CD4-positive, CD25-positive, alpha-beta regulatory T cell (primary cell): Measurements from ENCODE around the gene TMEM107. TPM values are rescaled to one million over a fixed set of nuclear protein-coding genes. Genes with fewer than 3 reads are reported as not detected.

Experiments
- ATAC-seq, 2 donors: fragments of 150-1000 bp; cut with Tn5 transposase; one replicate each; pipeline ENCODE4 v1.10.0; 2021; ENCODE audit warnings: low read depth in 2 of 2, moderate number of reproducible peaks in 2 of 2, moderate library complexity in 1 of 2
- DNase-seq, 3 donors: peaks; one replicate each; pipeline versions ENCODE4 v3.0.0 to v3.0.0-alpha.2; 2012 to 2022; ENCODE audit warnings: mixed read lengths in 1 of 3
- H3K27ac ChIP-seq: one replicate; pipeline ENCODE4 v1.7.0; 2013; ENCODE audit warnings: mild to moderate bottlenecking, low read length; ENCODE audit not compliant: insufficient read depth, poor library complexity, severe bottlenecking
- H3K27me3 ChIP-seq: one replicate; pipeline ENCODE4 v1.7.0; 2013; ENCODE audit warnings: low read length; ENCODE audit not compliant: control insufficient read depth, insufficient read depth
- H3K36me3 ChIP-seq: one replicate; pipeline ENCODE4 v1.7.0; 2013; ENCODE audit warnings: mild to moderate bottlenecking, low read length, moderate library complexity; ENCODE audit not compliant: control insufficient read depth, insufficient read depth
- H3K4me1 ChIP-seq: 2 replicates; pipeline ENCODE4 v1.7.0; 2013; ENCODE audit warnings: mild to moderate bottlenecking, low read length; ENCODE audit not compliant: insufficient read depth, control insufficient read depth, poor library complexity, severe bottlenecking
- H3K4me3 ChIP-seq: one replicate; pipeline ENCODE4 v1.7.0; 2013; ENCODE audit warnings: low read depth, mild to moderate bottlenecking, low read length, moderate library complexity
- H3K9me3 ChIP-seq, 2 experiments: 1 replicate in 1 of 2; 2 replicates in 1 of 2; pipeline ENCODE4 v1.7.0; 2013; ENCODE audit warnings: low read length in 2 of 2, mild to moderate bottlenecking in 1 of 2, moderate library complexity in 1 of 2; ENCODE audit not compliant: control insufficient read depth in 2 of 2
- H3K27ac Mint-ChIP-seq, 3 donors: one replicate each; pipeline ENCODE4 v1.8.0; 2020 to 2022; ENCODE audit warnings: mild to moderate bottlenecking in 3 of 3, mixed read lengths in 3 of 3, moderate library complexity in 2 of 3
- H3K27me3 Mint-ChIP-seq: one replicate; pipeline ENCODE4 v1.8.0; 2022; ENCODE audit warnings: mild to moderate bottlenecking, mixed read lengths
- H3K36me3 Mint-ChIP-seq: one replicate; pipeline ENCODE4 v1.8.0; 2020; ENCODE audit warnings: mixed read lengths
- H3K4me1 Mint-ChIP-seq, 4 donors: one replicate each; pipeline ENCODE4 v1.8.0; 2020 to 2022; ENCODE audit warnings: mixed read lengths in 4 of 4, mild to moderate bottlenecking in 1 of 4
- H3K4me3 Mint-ChIP-seq, 4 donors: one replicate each; pipeline ENCODE4 v1.8.0; 2020 to 2022; ENCODE audit warnings: mild to moderate bottlenecking in 4 of 4, mixed read lengths in 4 of 4, moderate library complexity in 3 of 4
- H3K9me3 Mint-ChIP-seq, 7 donors: one replicate each; pipeline ENCODE4 v1.8.0; 2020 to 2022; ENCODE audit warnings: mixed read lengths in 7 of 7, mild to moderate bottlenecking in 3 of 7, moderate library complexity in 2 of 7
- polyA plus RNA-seq, 4 donors: library from polyadenylated mRNA; unstranded; fragments of 300-500 nt; fragmentation: Illumina TruSeq; gene quantifications; one replicate each; pipeline ENCODE4 v1.2.3, GENCODE V29; 2021
- total RNA-seq: library from RNA; stranded (reverse); gene quantifications from one replicate; pipeline ENCODE4 v1.2.3, GENCODE V29; 2022

Gene TMEM107
- 27.3 TPM for total RNA-seq
- polyA plus RNA-seq = 10 to 100 TPM; 20.6 to 38.9 (median 29.9) TPM

- Histone ChIP-seq H3K27ac (peak within 1 kb of the TSS; percentile 81), H3K27me3 (no peaks in the 10 kb centered on the region), H3K36me3 (no peaks in the 10 kb centered on the region), H3K9me3 (no peaks in the 10 kb centered on the region), H3K4me3 (peak within 1 kb of the TSS; percentile 64), H3K4me1 (peaks cover 33% of the 10 kb centered on the region)
- peak; percentile 55 to 57 for ATAC-seq
- peak; percentile 84 to 91 (median 86) for DNase-seq
- H3K36me3 Mint-ChIP-seq = no peaks in the 10 kb centered on the region
- peaks cover 0 to 3% (median 0%) of the 10 kb centered on the region in 7 donors for H3K9me3 Mint-ChIP-seq
- H3K27ac Mint-ChIP-seq = peak within 1 kb of the TSS; percentile 88 to 99 (median 96)
- no peaks in the 10 kb centered on the region for H3K27me3 Mint-ChIP-seq
- peaks cover 14 to 57% (median 28%) of the 10 kb centered on the region in 4 donors for H3K4me1 Mint-ChIP-seq
- peak within 1 kb of the TSS; percentile 89 to 95 (median 93) for H3K4me3 Mint-ChIP-seq
Measured at GRCh38 chr17:8176197-8176940, at the start of gene TMEM107. TSS of gene TMEM107 (minus strand) at chr17:8176380. CDS start at chr17:8176286, 94 bp downstream.

- Mint-ChIP-seq H3K4me1 (peaks cover 24 to 66% (median 50%) of the 10 kb centered on the region in 4 donors), H3K27me3 (peaks cover 26% of the 10 kb centered on the region), H3K27ac (peak overlapping the region; percentile 52 to 98 (median 72))
Measured at GRCh38 chr17:8224891-8225812, 49.0 kb upstream of the TMEM107 start.

GRCh38 chr17:8223356-8224126 is 47.4 kb upstream of the TMEM107 start:
- Mint-ChIP-seq H3K9me3 (peaks cover 0 to 24% (median 0%) of the 10 kb centered on the region in 7 donors), H3K4me1 (peaks cover 24 to 69% (median 49%) of the 10 kb centered on the region in 4 donors), H3K4me3 (peak overlapping the region; percentile 92 to 97 (median 94)), H3K36me3 (peaks cover 42% of the 10 kb centered on the region), H3K27ac (peak overlapping the region; percentile 98), H3K27me3 (peaks cover 26% of the 10 kb centered on the region)
- Histone ChIP-seq H3K27me3 (no peaks in the 10 kb centered on the region), H3K4me3 (peak overlapping the region; percentile 98), H3K36me3 (peaks cover 20% of the 10 kb centered on the region), H3K9me3 (no peaks in the 10 kb centered on the region), H3K27ac (peak overlapping the region; percentile 96), H3K4me1 (peaks cover 44% of the 10 kb centered on the region)
- ATAC-seq = peak in 1 of 2 donors; percentile 5
- peak; percentile 34 to 75 (median 46) for DNase-seq

More at GRCh38 chr17:8224891-8225812, 49.0 kb upstream of the TMEM107 start:
- Histone ChIP-seq H3K4me3 (no peak overlapping the region), H3K9me3 (no peaks in the 10 kb centered on the region), H3K4me1 (peaks cover 44% of the 10 kb centered on the region), H3K27me3 (no peaks in the 10 kb centered on the region), H3K27ac (peak overlapping the region; percentile 48), H3K36me3 (peaks cover 34% of the 10 kb centered on the region)
- peak overlapping the region; percentile 46 to 97 (median 86) for H3K4me3 Mint-ChIP-seq
- peaks cover 56% of the 10 kb centered on the region for H3K36me3 Mint-ChIP-seq
- DNase-seq (no peak), ATAC-seq (no peak)
- H3K9me3 Mint-ChIP-seq = peaks cover 0 to 24% (median 0%) of the 10 kb centered on the region in 7 donors

GRCh38 chr17:8222630-8223355 is 46.6 kb upstream of the TMEM107 start:
- peak overlapping the region; percentile 98 for H3K4me3 ChIP-seq
- H3K27me3 ChIP-seq = no peaks in the 10 kb centered on the region
- peaks cover 13% of the 10 kb centered on the region for H3K36me3 ChIP-seq
- H3K36me3 Mint-ChIP-seq = peaks cover 36% of the 10 kb centered on the region
- peak overlapping the region; percentile 97 to 98 (median 98) for H3K27ac Mint-ChIP-seq
- H3K4me1 ChIP-seq = peaks cover 44% of the 10 kb centered on the region
- no peaks in the 10 kb centered on the region for H3K9me3 ChIP-seq
- peak overlapping the region; percentile 92 to 97 (median 94) for H3K4me3 Mint-ChIP-seq
- peaks cover 26% of the 10 kb centered on the region for H3K27me3 Mint-ChIP-seq
- ATAC-seq (peak; percentile 49 to 51), DNase-seq (peak; percentile 80 to 93 (median 89))
- peaks cover 24 to 71% (median 49%) of the 10 kb centered on the region in 4 donors for H3K4me1 Mint-ChIP-seq
- peaks cover 0 to 24% (median 0%) of the 10 kb centered on the region in 7 donors for H3K9me3 Mint-ChIP-seq
- peak overlapping the region; percentile 96 for H3K27ac ChIP-seq

GRCh38 chr17:8222380-8222629 is 46.1 kb upstream of the TMEM107 start:
- peaks cover 31% of the 10 kb centered on the region for H3K36me3 Mint-ChIP-seq
- peaks cover 8% of the 10 kb centered on the region for H3K36me3 ChIP-seq
- peak overlapping the region; percentile 97 to 98 (median 98) for H3K27ac Mint-ChIP-seq
- peak overlapping the region; percentile 92 to 97 (median 94) for H3K4me3 Mint-ChIP-seq
- no peaks in the 10 kb centered on the region for H3K27me3 ChIP-seq
- no peaks in the 10 kb centered on the region for H3K9me3 ChIP-seq
- DNase-seq = peak in 1 of 3 donors; percentile 90
- H3K4me1 ChIP-seq = peaks cover 44% of the 10 kb centered on the region
- peak; percentile 40 to 41 for ATAC-seq
- peaks cover 26% of the 10 kb centered on the region for H3K27me3 Mint-ChIP-seq
- peak overlapping the region; percentile 96 for H3K27ac ChIP-seq
- peak overlapping the region; percentile 98 for H3K4me3 ChIP-seq
- H3K4me1 Mint-ChIP-seq = peaks cover 21 to 67% (median 46%) of the 10 kb centered on the region in 4 donors
- peaks cover 0 to 24% (median 0%) of the 10 kb centered on the region in 7 donors for H3K9me3 Mint-ChIP-seq

- Histone ChIP-seq H3K9me3 (no peaks in the 10 kb centered on the region), H3K27me3 (no peaks in the 10 kb centered on the region), H3K27ac (peak overlapping the region; percentile 96), H3K4me3 (peak overlapping the region; percentile 98), H3K36me3 (peaks cover 3% of the 10 kb centered on the region), H3K4me1 (peaks cover 41% of the 10 kb centered on the region)
- DNase-seq (peak; percentile 77 to 95 (median 90)), ATAC-seq (peak; percentile 63 to 65)
- H3K4me3 Mint-ChIP-seq = peak overlapping the region; percentile 92 to 97 (median 94)
- H3K9me3 Mint-ChIP-seq = peaks cover 0 to 24% (median 0%) of the 10 kb centered on the region in 7 donors
- peaks cover 27% of the 10 kb centered on the region for H3K36me3 Mint-ChIP-seq
- peak overlapping the region; percentile 97 to 98 (median 98) for H3K27ac Mint-ChIP-seq
- H3K27me3 Mint-ChIP-seq = peaks cover 26% of the 10 kb centered on the region
- peaks cover 16 to 62% (median 42%) of the 10 kb centered on the region in 4 donors for H3K4me1 Mint-ChIP-seq
Measured at GRCh38 chr17:8221663-8222379, 45.6 kb upstream of the TMEM107 start.
